SJSA1 (cell line): ENCODE data around the gene STK16. TPM values are rescaled to one million over a fixed set of nuclear protein-coding genes. Genes with fewer than 3 reads are reported as not detected.

Source experiments
- DNase-seq, 2 experiments: peaks; one replicate each; pipeline ENCODE4 v3.0.0-alpha.2; 2015 to 2020; ENCODE audit warnings: low spot score in 2 of 2, low read depth in 1 of 2
- H3K27ac ChIP-seq: fragments of 250-450 bp; sonication (Bioruptor Pico); 2 replicates; pipeline ENCODE4 v1.5.1; 2020; ENCODE audit warnings: mild to moderate bottlenecking, moderate library complexity
- H3K27me3 ChIP-seq: fragments of 250-450 bp; sonication (Bioruptor Pico); replicated peaks from 2 replicates; pipeline ENCODE4 v1.5.1; 2020; ENCODE audit warnings: mild to moderate bottlenecking, moderate library complexity
- H3K36me3 ChIP-seq: fragments of 250-450 bp; sonication (Bioruptor Pico); 2 replicates; pipeline ENCODE4 v1.5.1; 2020; ENCODE audit warnings: mild to moderate bottlenecking
- H3K4me1 ChIP-seq: fragments of 250-450 bp; sonication (Bioruptor Pico); replicated peaks from 2 replicates; pipeline ENCODE4 v1.6.1; 2021; ENCODE audit warnings: mild to moderate bottlenecking
- H3K4me3 ChIP-seq: fragments of 250-450 bp; sonication (Bioruptor Pico); 2 replicates; pipeline ENCODE4 v1.5.1; 2020; ENCODE audit warnings: mild to moderate bottlenecking
- H3K9me3 ChIP-seq: fragments of 250-450 bp; sonication (Bioruptor Pico); replicated peaks from 2 replicates; pipeline ENCODE4 v1.5.1; 2020; ENCODE audit warnings: mild to moderate bottlenecking
- total RNA-seq: library from RNA; depleted of rRNA; stranded (reverse); fragments of >200 nt; shearing (Covaris generic); gene quantifications from 2 replicates; pipeline ENCODE4 v1.2.3, GENCODE V29; 2014; rRNA removed

The STK16 gene
- total RNA-seq, 1 experiment from 2014 or later, result 18.6 TPM

GRCh38 chr2:219296631-219297391, 51.5 kb downstream of the STK16 start:
- Histone ChIP-seq H3K4me1 (peaks cover 12% of the 10 kb centered on the region), H3K27ac (no peak overlapping the region), H3K4me3 (no peak overlapping the region), H3K9me3 (no peaks in the 10 kb centered on the region), H3K36me3 (no peaks in the 10 kb centered on the region), H3K27me3 (peaks cover 18% of the 10 kb centered on the region; the same call in 1 of the 2 replicates)
- no peak for DNase-seq

GRCh38 chr2:219297766-219298456, 52.6 kb downstream of the STK16 start:
- Histone ChIP-seq H3K27me3 (peaks cover 18% of the 10 kb centered on the region; the same call in 1 of the 2 replicates), H3K4me1 (peaks cover 9% of the 10 kb centered on the region), H3K4me3 (no peak overlapping the region), H3K36me3 (no peaks in the 10 kb centered on the region), H3K9me3 (no peaks in the 10 kb centered on the region), H3K27ac (no peak overlapping the region)
- no peak for DNase-seq

GRCh38 chr2:219298759-219299371, 53.6 kb downstream of the STK16 start:
- H3K4me3 ChIP-seq, result no peak overlapping the region
- H3K36me3 ChIP-seq, result no peaks in the 10 kb centered on the region
- peaks cover 18% of the 10 kb centered on the region; the same call in 1 of the 2 replicates for H3K27me3 ChIP-seq
- peaks cover 9% of the 10 kb centered on the region for H3K4me1 ChIP-seq
- peak; percentile 71 to 83 for DNase-seq
- H3K9me3 ChIP-seq, result no peaks in the 10 kb centered on the region
- H3K27ac ChIP-seq, result no peak overlapping the region

GRCh38 chr2:219299372-219299760, 54.1 kb downstream of the STK16 start:
- Histone ChIP-seq H3K27ac (no peak overlapping the region), H3K4me1 (peaks cover 9% of the 10 kb centered on the region), H3K36me3 (no peaks in the 10 kb centered on the region), H3K27me3 (peaks cover 23% of the 10 kb centered on the region; the same call in 1 of the 2 replicates), H3K4me3 (no peak overlapping the region), H3K9me3 (no peaks in the 10 kb centered on the region)
- no peak for DNase-seq

Other genes with a start within 250 kb of the STK16 start
- not detected in 2 replicates for gene CFAP65, start 204.0 kb upstream of the STK16 start, total RNA-seq
- 0.05 TPM in 1 of 2 replicates, not detected in the other for gene IHH, start 184.6 kb upstream of the STK16 start, total RNA-seq
- gene NHEJ1, start 84.7 kb upstream of the STK16 start, total RNA-seq, result 13.0 and 15.4 TPM in 2 replicates
- 0.13 TPM in 1 of 2 replicates, not detected in the other for gene SLC23A3, start 75.5 kb upstream of the STK16 start, total RNA-seq
- 26.1 and 33.8 TPM in 2 replicates for gene CNPPD1, start 68.6 kb upstream of the STK16 start, total RNA-seq
- gene RETREG2, start 67.2 kb upstream of the STK16 start, total RNA-seq, result 37.6 and 45.8 TPM in 2 replicates
- gene ZFAND2B, start 38.7 kb upstream of the STK16 start, total RNA-seq, result 42.7 and 50.1 TPM in 2 replicates
- gene ABCB6, start 26.5 kb upstream of the STK16 start, total RNA-seq, result 19.1 and 22.2 TPM in 2 replicates
- gene ATG9A, start 15.8 kb upstream of the STK16 start, total RNA-seq, result 29.8 and 45.8 TPM in 2 replicates
- 13.9 and 15.2 TPM in 2 replicates for gene ANKZF1, start 15.7 kb upstream of the STK16 start, total RNA-seq
- 0.53 and 3.6 TPM in 2 replicates for gene GLB1L, start within 50 bp of the STK16 start, total RNA-seq
- not detected in 2 replicates for gene TUBA4B, start 7.8 kb downstream of the STK16 start, total RNA-seq
- gene TUBA4A, start 8.4 kb downstream of the STK16 start, total RNA-seq, result 0.45 TPM in 1 of 2 replicates, not detected in the other
- gene DNAJB2, start 33.9 kb downstream of the STK16 start, total RNA-seq, result 35.5 and 57.8 TPM in 2 replicates
- 4.2 and 4.9 TPM in 2 replicates for gene PTPRN, start 63.9 kb downstream of the STK16 start, total RNA-seq
- gene RESP18, start 87.3 kb downstream of the STK16 start, total RNA-seq, result not detected in 2 replicates
- 25.5 and 56.1 TPM in 2 replicates for gene DNPEP, start 142.4 kb downstream of the STK16 start, total RNA-seq
- 0.13 TPM in 1 of 2 replicates, not detected in the other for gene DES, start 172.9 kb downstream of the STK16 start, total RNA-seq
- gene SPEG, start 189.4 kb downstream of the STK16 start, total RNA-seq, result 0.44 and 4.2 TPM in 2 replicates